Kidney capillary endothelial cell (primary cell): ENCODE data around the gene PGPEP1.
"Not testable (repeated sequence)": the region's sequence is repeated elsewhere in the genome, so short reads cannot be mapped to it uniquely, and the experiment has no call there.

Source experiments
- DNase-seq: peaks from one replicate; pipeline ENCODE4 v3.0.0-alpha.2; 2018; ENCODE audit warnings: low spot score

PGPEP1 gene

GRCh38 chr19:18391509-18392075 lies 51.2 kb downstream of the PGPEP1 start:
- DNase-seq, result no peak

- no peak for DNase-seq
Observed at GRCh38 chr19:18392417-18392816, 52.0 kb downstream of the PGPEP1 start.

GRCh38 chr19:18392926-18393325 lies 52.5 kb downstream of the PGPEP1 start:
- DNase-seq, result no peak

GRCh38 chr19:18393836-18394235 lies 53.4 kb downstream of the PGPEP1 start:
- no peak for DNase-seq

GRCh38 chr19:18396471-18397241 lies 56.3 kb downstream of the PGPEP1 start:
- DNase-seq, result no peak

GRCh38 chr19:18397242-18398202 lies 57.1 kb downstream of the PGPEP1 start, which contains the start of gene LRRC25:
Gene LRRC25 (minus strand): TSS chr19:18397622. CDS start chr19:18396963, 659 bp downstream.
- no peak for DNase-seq

GRCh38 chr19:18399008-18399407 lies 58.6 kb downstream of the PGPEP1 start:
- no peak for DNase-seq

- DNase-seq, result no peak
Observed at GRCh38 chr19:18401580-18402112, 61.2 kb downstream of the PGPEP1 start.

- DNase-seq, result not testable (repeated sequence)
Observed at GRCh38 chr19:18402455-18403248, 62.3 kb downstream of the PGPEP1 start.

- not testable (repeated sequence) for DNase-seq
Observed at GRCh38 chr19:18405754-18406153, 65.4 kb downstream of the PGPEP1 start.

- DNase-seq, result no peak
Observed at GRCh38 chr19:18406749-18407148, 66.4 kb downstream of the PGPEP1 start.

- no peak for DNase-seq
Observed at GRCh38 chr19:18408053-18408476, 67.7 kb downstream of the PGPEP1 start.

- no peak for DNase-seq
Observed at GRCh38 chr19:18412610-18413239, 72.3 kb downstream of the PGPEP1 start.

GRCh38 chr19:18414504-18415177 lies 74.2 kb downstream of the PGPEP1 start:
- DNase-seq, result no peak

- DNase-seq, result no peak
Observed at GRCh38 chr19:18415178-18415867, 74.9 kb downstream of the PGPEP1 start.

GRCh38 chr19:18416778-18417249 lies 76.4 kb downstream of the PGPEP1 start:
- peak; percentile 80 for DNase-seq

- peak; percentile 82 for DNase-seq
Observed at GRCh38 chr19:18417250-18418028, 77.0 kb downstream of the PGPEP1 start.

GRCh38 chr19:18418029-18418482 lies 77.7 kb downstream of the PGPEP1 start:
- no peak for DNase-seq
